Stimulated activated CD8-positive, alpha-beta memory T cell treated with anti-CD3 and anti-CD28 coated beads, Interleukin-7, amount 100 ng/mL, for 1 hour (primary cell): ENCODE results near the gene MESD.

Source experiments
- DNase-seq, 2 donors: peaks; one replicate each; pipeline ENCODE4 v3.0.0-alpha.2; 2020; ENCODE audit warnings: low read depth in 2 of 2

MESD gene

GRCh38 chr15:80991421-80991820 lies 1.8 kb upstream of the MESD start:
- no peak for DNase-seq

- no peak for DNase-seq
Measured at GRCh38 chr15:80990955-80991354, 1.3 kb upstream of the MESD start.

- no peak for DNase-seq
Measured at GRCh38 chr15:80989081-80989517, 520 bp downstream of the MESD start.

GRCh38 chr15:80988148-80988796 lies 1.3 kb downstream of the MESD start:
- no peak for DNase-seq

- no peak for DNase-seq
Measured at GRCh38 chr15:80986487-80986886, 3.1 kb downstream of the MESD start.

GRCh38 chr15:80985981-80986380 lies 3.6 kb downstream of the MESD start:
- no peak for DNase-seq

- DNase-seq = no peak
Measured at GRCh38 chr15:80984856-80985255, 4.8 kb downstream of the MESD start.

GRCh38 chr15:80982839-80983238 lies 6.8 kb downstream of the MESD start:
- no peak for DNase-seq

- no peak for DNase-seq
Measured at GRCh38 chr15:80982205-80982604, 7.4 kb downstream of the MESD start.

- no peak for DNase-seq
Measured at GRCh38 chr15:80979538-80980200, 9.9 kb downstream of the MESD start.

- no peak for DNase-seq
Measured at GRCh38 chr15:80978685-80979329, 10.8 kb downstream of the MESD start.

GRCh38 chr15:80977627-80978036 lies 12.0 kb downstream of the MESD start:
- DNase-seq = no peak

- no peak for DNase-seq
Measured at GRCh38 chr15:80976851-80977250, 12.8 kb downstream of the MESD start.

- DNase-seq = no peak
Measured at GRCh38 chr15:80974914-80975313, 14.7 kb downstream of the MESD start.

- no peak for DNase-seq
Measured at GRCh38 chr15:80972276-80972675, 17.3 kb downstream of the MESD start.

GRCh38 chr15:80971143-80971542 lies 18.5 kb downstream of the MESD start:
- no peak for DNase-seq

GRCh38 chr15:80970658-80971057 lies 19.0 kb downstream of the MESD start:
- no peak for DNase-seq

- peak; percentile 26 to 40 for DNase-seq
Measured at GRCh38 chr15:80970018-80970657, 19.5 kb downstream of the MESD start.

GRCh38 chr15:80969316-80969715 lies 20.3 kb downstream of the MESD start:
- DNase-seq = no peak

- no peak for DNase-seq
Measured at GRCh38 chr15:80967991-80968510, 21.6 kb downstream of the MESD start.

- no peak for DNase-seq
Measured at GRCh38 chr15:80967451-80967850, 22.2 kb downstream of the MESD start.

- no peak for DNase-seq
Measured at GRCh38 chr15:80966431-80967197, 23.0 kb downstream of the MESD start.
